Lower leg skin (tissue), 4 donors: ENCODE measurements around the gene TNFSF11. TPM values are rescaled to one million over a fixed set of nuclear protein-coding genes. Genes with fewer than 3 reads are reported as not detected.

ENCODE experiments used
- DNase-seq, 2 donors: peaks; one replicate each; pipeline ENCODE4 v3.0.0-alpha.2; 2019; ENCODE audit warnings: low spot score in 2 of 2
- H3K4me3 ChIP-seq: fragments of 200-600 bp; sonication (generic); 2 replicates; pipeline ENCODE4 v1.5.1; 2017; ENCODE audit warnings: mild to moderate bottlenecking, low read depth; ENCODE audit not compliant: poor library complexity, severe bottlenecking
- POLR2A ChIP-seq, 2 donors: fragments of 450-650 bp; IDR thresholded peaks; one replicate each; pipeline ENCODE4 v1.6.1; 2016 to 2017; ENCODE audit warnings: antibody characterized with exemption in 2 of 2, mild to moderate bottlenecking in 1 of 2, moderate library complexity in 1 of 2
- WGBS, 2 donors: methylation state at CpG; one replicate each; pipeline ENCODE4 v1.1.5; 2018; 5-methylcytosine and 5-hydroxymethylcytosine counted together
- intact Hi-C: fragments of 100-400 bp; cut with DNase I; formaldehyde crosslinking; loops from one replicate; pipeline ENCODE4 v1.15.0; 2023; ENCODE audit warnings: low total_unique reads
- total RNA-seq, 4 donors: library from RNA; depleted of rRNA; stranded (reverse); fragments of >200 nt; gene quantifications; one replicate each; pipeline ENCODE4 v1.1.0, GENCODE V29; 2016
- TF ChIP-seq, protein P1 (sequence below), 3 donors: fragments of 450-650 bp; IDR thresholded peaks; one replicate each; pipeline ENCODE4 v1.5.1; 2016; ENCODE audit warnings: antibody characterized with exemption in 3 of 3, mild to moderate bottlenecking in 3 of 3, moderate library complexity in 2 of 3

The TNFSF11 gene
- total RNA-seq, 4 donors from 2014 or later: 0.23 to 0.39 TPM; not detected in 2

DNA sequence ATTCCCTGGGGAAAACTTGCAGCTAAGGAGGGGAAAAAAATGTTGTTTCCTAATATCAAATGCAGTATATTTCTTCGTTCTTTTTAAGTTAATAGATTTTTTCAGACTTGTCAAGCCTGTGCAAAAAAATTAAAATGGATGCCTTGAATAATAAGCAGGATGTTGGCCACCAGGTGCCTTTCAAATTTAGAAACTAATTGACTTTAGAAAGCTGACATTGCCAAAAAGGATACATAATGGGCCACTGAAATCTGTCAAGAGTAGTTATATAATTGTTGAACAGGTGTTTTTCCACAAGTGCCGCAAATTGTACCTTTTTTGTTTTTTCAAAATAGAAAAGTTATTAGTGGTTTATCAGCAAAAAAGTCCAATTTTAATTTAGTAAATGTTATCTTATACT, 33.6 kb downstream of the TNFSF11 start:
- no peak overlapping the region for H3K4me3 ChIP-seq
- 52 to 62% methylated on average over 2 of the region's 2 CpGs for WGBS, 2 donors
- TF ChIP-seq, protein P1, sequence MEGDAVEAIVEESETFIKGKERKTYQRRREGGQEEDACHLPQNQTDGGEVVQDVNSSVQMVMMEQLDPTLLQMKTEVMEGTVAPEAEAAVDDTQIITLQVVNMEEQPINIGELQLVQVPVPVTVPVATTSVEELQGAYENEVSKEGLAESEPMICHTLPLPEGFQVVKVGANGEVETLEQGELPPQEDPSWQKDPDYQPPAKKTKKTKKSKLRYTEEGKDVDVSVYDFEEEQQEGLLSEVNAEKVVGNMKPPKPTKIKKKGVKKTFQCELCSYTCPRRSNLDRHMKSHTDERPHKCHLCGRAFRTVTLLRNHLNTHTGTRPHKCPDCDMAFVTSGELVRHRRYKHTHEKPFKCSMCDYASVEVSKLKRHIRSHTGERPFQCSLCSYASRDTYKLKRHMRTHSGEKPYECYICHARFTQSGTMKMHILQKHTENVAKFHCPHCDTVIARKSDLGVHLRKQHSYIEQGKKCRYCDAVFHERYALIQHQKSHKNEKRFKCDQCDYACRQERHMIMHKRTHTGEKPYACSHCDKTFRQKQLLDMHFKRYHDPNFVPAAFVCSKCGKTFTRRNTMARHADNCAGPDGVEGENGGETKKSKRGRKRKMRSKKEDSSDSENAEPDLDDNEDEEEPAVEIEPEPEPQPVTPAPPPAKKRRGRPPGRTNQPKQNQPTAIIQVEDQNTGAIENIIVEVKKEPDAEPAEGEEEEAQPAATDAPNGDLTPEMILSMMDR (IDR thresholded peaks at IDR 0.05): no peak
- TF ChIP-seq POLR2A (IDR thresholded peaks at IDR 0.05): no peak
- no peak for DNase-seq
- intact Hi-C loops: no loop called here

DNA sequence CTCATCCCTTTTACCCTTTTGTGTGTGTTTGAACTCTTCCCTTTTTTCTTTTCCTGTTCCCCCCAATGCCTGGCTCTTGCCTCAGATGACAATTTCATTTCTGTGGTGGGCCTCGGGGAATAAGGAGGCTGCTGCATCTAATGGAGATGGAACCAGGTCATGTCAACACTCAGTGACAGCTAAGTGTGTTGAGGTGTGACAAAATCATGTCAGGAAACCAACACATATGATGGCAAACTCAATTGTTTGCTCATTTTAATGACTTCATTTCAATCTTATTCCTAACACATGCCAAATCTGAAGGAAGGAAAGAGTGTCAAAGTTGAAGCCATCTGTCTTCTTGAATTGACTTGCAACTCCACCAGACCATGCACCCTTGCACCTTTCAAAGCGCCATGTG, 36.7 kb downstream of the TNFSF11 start:
- intact Hi-C loops: no loop called here
- no peak for DNase-seq
- TF ChIP-seq, protein P1 (IDR thresholded peaks at IDR 0.05): no peak
- no peak for TF ChIP-seq POLR2A (IDR thresholded peaks at IDR 0.05)
- WGBS, 2 donors: 75 to 86% methylated on average over 2 of the region's 2 CpGs
- H3K4me3 ChIP-seq: no peak overlapping the region

DNA sequence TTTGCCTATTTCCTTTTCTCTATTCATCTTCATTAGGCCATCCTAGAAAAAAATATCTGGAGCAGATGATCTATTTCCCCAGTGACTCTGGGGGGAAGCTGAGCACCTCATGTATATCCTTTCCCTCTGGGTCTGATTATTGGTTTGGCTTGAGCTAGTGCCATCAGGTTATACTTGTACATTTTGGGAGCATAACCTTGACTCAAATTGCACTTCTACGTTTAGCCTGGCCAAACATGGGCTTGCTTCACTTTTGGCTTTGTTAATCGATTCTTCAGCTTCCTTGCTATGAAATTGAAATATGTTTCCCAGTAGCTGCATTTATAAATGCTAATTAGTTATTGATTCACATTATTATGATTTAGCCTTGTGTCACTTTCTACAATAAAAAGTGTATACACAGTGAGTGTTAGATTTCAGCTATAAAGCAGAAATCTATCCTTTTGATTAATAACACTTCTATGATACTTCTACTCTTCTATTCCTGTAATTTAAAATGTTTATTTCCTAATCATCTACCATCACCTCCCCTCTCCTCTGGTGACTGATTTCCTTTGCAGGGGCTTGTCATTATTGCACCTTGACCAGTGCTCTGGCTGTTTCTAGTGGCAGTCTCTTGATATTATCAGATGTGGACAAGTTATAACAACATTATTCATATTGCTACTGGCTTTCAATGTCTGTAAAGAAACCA, 37.3 kb downstream of the TNFSF11 start:
- no peak for TF ChIP-seq POLR2A (IDR thresholded peaks at IDR 0.05)
- TF ChIP-seq, protein P1 (IDR thresholded peaks at IDR 0.05): no peak
- WGBS, 2 donors: 71 to 79% methylated on average over 2 of the region's 2 CpGs
- DNase-seq: no peak
- no peak overlapping the region for H3K4me3 ChIP-seq
- intact Hi-C loops: no loop called here

DNA sequence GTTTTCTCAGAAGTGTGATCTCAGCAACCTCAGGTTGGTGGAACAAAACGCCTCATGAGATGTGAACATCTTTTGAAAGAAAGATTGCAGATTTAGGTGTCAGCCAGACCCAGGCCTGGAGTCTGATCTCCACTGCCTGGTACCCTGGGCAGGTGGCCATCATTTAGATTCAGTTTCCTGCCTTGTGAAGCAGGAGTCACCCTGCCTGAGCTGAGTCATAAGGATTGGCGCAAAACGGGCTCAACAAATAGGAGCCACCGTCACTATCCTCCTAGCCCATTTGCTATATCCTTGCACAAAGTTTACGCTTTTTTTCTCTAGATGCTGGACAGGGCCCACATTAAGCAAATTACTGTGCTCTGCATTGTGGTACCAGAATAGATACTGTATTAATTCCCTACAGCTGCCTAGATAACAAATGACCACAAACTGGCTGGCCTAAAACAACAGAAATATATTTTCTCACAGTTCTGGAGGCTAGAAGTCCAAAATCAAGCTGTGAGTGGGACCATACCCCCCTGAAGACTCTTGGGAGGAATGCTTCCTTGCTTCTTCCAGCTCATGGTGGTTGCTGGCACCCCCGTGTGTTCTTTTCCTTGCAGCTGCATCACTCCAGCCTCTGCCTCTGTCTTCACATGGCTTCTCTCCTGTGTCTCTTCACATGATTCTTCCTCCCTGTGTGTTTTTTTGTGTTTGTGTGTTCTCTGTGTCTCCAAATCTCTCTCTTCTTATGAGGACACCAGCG, 38.2 kb downstream of the TNFSF11 start:
- WGBS, 2 donors: 74 to 79% methylated on average over 7 of the region's 7 CpGs
- DNase-seq: no peak
- H3K4me3 ChIP-seq: no peak overlapping the region
- intact Hi-C loops: no loop called here
- TF ChIP-seq, protein P1 (IDR thresholded peaks at IDR 0.05): no peak
- no peak for TF ChIP-seq POLR2A (IDR thresholded peaks at IDR 0.05)

DNA sequence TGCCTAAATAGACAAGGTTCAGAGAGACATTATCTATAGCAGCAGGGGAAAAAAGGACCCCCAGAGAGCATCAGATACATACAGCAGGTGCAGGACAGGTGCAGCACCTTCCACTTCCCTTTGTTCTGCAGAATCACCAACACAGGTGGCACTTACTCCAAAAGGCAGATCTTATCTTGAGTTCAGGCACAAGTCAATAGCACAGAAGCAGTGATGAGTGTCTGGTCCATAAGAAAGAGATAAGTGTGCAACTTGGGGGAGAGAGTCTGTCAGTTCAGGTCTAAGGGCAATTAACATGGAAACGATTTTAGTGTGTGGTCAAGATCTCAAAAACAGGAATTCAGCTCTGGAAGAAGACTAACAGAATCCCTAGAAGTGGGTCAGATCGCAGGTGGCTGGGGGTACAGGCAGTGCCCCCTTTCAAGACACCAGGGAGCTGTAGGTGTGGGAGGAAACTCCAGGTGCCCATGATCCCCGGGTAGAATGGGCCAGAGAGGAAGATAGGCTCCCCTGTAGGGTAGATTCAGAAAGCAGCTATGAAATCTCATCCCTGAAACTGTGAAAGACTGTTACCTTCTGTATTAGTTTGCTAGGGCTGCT, 40.6 kb downstream of the TNFSF11 start:
- H3K4me3 ChIP-seq: no peak overlapping the region
- TF ChIP-seq, protein P1 (IDR thresholded peaks at IDR 0.05): no peak
- TF ChIP-seq POLR2A (IDR thresholded peaks at IDR 0.05): no peak
- DNase-seq: no peak
- 72 to 77% methylated on average over 3 of the region's 3 CpGs for WGBS, 2 donors
- intact Hi-C loops: no loop called here
